DOHH2 (cell line): Measurements from ENCODE around the gene TOR4A.

Source experiments
- H3F3A ChIP-seq: fragments of 200-600 bp; sonication (generic), shearing (Covaris generic); 2 replicates; pipeline ENCODE4 v1.6.0; 2016; ENCODE audit warnings: antibody characterized with exemption, mild to moderate bottlenecking; ENCODE audit not compliant: control insufficient read depth, insufficient read depth
- H3K27ac ChIP-seq: fragments of 200-600 bp; sonication (generic); 2 replicates; pipeline ENCODE4 v1.5.1; 2014; ENCODE audit warnings: low read depth, mild to moderate bottlenecking, low read length, moderate library complexity
- H3K27me3 ChIP-seq: fragments of 200-600 bp; sonication (generic); 2 replicates; pipeline ENCODE4 v1.6.1; 2014; ENCODE audit warnings: mild to moderate bottlenecking, low read length, mixed read lengths; ENCODE audit not compliant: control insufficient read depth
- H3K36me3 ChIP-seq: fragments of 200-600 bp; sonication (generic); 2 replicates; pipeline ENCODE4 v1.6.1; 2014; ENCODE audit warnings: mild to moderate bottlenecking, low read length, moderate library complexity, mixed read lengths; ENCODE audit not compliant: control insufficient read depth
- H3K4me1 ChIP-seq: fragments of 200-600 bp; sonication (generic); 2 replicates; pipeline ENCODE4 v1.6.1; 2014; ENCODE audit warnings: mild to moderate bottlenecking, low read length, mixed read lengths; ENCODE audit not compliant: control insufficient read depth
- H3K4me2 ChIP-seq: fragments of 200-600 bp; sonication (generic); 2 replicates; pipeline ENCODE4 v1.6.0; 2014; ENCODE audit warnings: mild to moderate bottlenecking, low read length, moderate library complexity
- H3K4me3 ChIP-seq: fragments of 200-600 bp; sonication (generic); 2 replicates; pipeline ENCODE4 v1.5.1; 2014; ENCODE audit warnings: mild to moderate bottlenecking, low read length, mixed read lengths
- H3K79me2 ChIP-seq: fragments of 200-600 bp; sonication (generic); 2 replicates; pipeline ENCODE4 v1.6.1; 2014; ENCODE audit warnings: mild to moderate bottlenecking, low read length, mixed read lengths; ENCODE audit not compliant: control insufficient read depth
- H3K9me2 ChIP-seq: fragments of 200-600 bp; sonication (generic); replicated peaks from 2 replicates; pipeline ENCODE4 v1.6.1; 2014; ENCODE audit warnings: mild to moderate bottlenecking, low read length, mixed read lengths; ENCODE audit not compliant: control insufficient read depth
- H3K9me3 ChIP-seq: fragments of 200-600 bp; sonication (generic); 2 replicates; pipeline ENCODE4 v1.6.1; 2014; ENCODE audit warnings: antibody characterized with exemption, low read length, mixed read lengths; ENCODE audit not compliant: control insufficient read depth, insufficient read depth
- H4K20me1 ChIP-seq: fragments of 200-600 bp; sonication (generic); 2 replicates; pipeline ENCODE4 v1.6.0; 2014; ENCODE audit warnings: low read depth, mild to moderate bottlenecking, antibody characterized with exemption, low read length, moderate library complexity; ENCODE audit not compliant: control insufficient read depth, insufficient read depth
- CTCF ChIP-seq: fragments of 200-600 bp; sonication (generic); IDR thresholded peaks from one replicate; pipeline ENCODE4 v1.5.1; 2014; ENCODE audit warnings: antibody characterized with exemption, mild to moderate bottlenecking, low read depth, low read length; ENCODE audit not compliant: poor library complexity, severe bottlenecking
- EZH2phosphoT487 ChIP-seq: fragments of 200-600 bp; sonication (generic); IDR thresholded peaks from 2 replicates; pipeline ENCODE4 v1.6.1; 2017; ENCODE audit warnings: borderline replicate concordance, mild to moderate bottlenecking, antibody characterized with exemption, low read length, moderate library complexity, mixed read lengths

Gene TOR4A

GRCh38 chr9:137331929-137332328, 54.4 kb downstream of the TOR4A start:
- no peak overlapping the region for H3K4me2 ChIP-seq
- H3K4me1 ChIP-seq, result peaks cover 12% of the 10 kb centered on the region
- H3F3A ChIP-seq, result peaks cover 2% of the 10 kb centered on the region; the same call in 1 of the 2 replicates
- no peaks in the 10 kb centered on the region for H3K36me3 ChIP-seq
- H3K79me2 ChIP-seq, result no peaks in the 10 kb centered on the region
- H3K9me2 ChIP-seq, result no peaks in the 10 kb centered on the region
- H4K20me1 ChIP-seq, result no peaks in the 10 kb centered on the region
- H3K4me3 ChIP-seq, result no peak overlapping the region
- TF ChIP-seq EZH2phosphoT487 (no peak), CTCF (no peak)
- H3K27me3 ChIP-seq, result peaks cover 8% of the 10 kb centered on the region
- H3K9me3 ChIP-seq, result peaks cover 4% of the 10 kb centered on the region
- no peak overlapping the region for H3K27ac ChIP-seq
